ENCODE measurements around the gene KYNU.
"Not testable (repeated sequence)": the region's sequence is repeated elsewhere in the genome, so short reads cannot be mapped to it uniquely, and the experiment has no call there.

Gene KYNU

GRCh38 chr2:142897807-142898206, 20.3 kb downstream of the KYNU start:
- Histone ChIP-seq H3K27me3 (ENCODE audit: insufficient read depth, low read length, poor library complexity) (peaks cover 10% of the 10 kb centered on the region), H3K9me3 (ENCODE audit: insufficient read depth, low read length, severe bottlenecking) (no peaks in the 10 kb centered on the region), H3K36me3 (ENCODE audit: insufficient read depth, low read length) (no peaks in the 10 kb centered on the region), H2AFZ (ENCODE audit: low read depth, low read length) (no peak overlapping the region), H3K27ac (ENCODE audit: low read length) (no peak overlapping the region), H3K4me1 (ENCODE audit: insufficient read depth, low read length) (no peaks in the 10 kb centered on the region), H4K20me1 (ENCODE audit: insufficient read depth, low read length) (no peaks in the 10 kb centered on the region), H3K79me2 (ENCODE audit: insufficient read depth, low read length) (no peaks in the 10 kb centered on the region), H3K4me3 (ENCODE audit: low read depth in 1 of 2, low read length in 2 of 2) (no peak overlapping the region), H3K9ac (ENCODE audit: low read depth, low read length) (no peak overlapping the region), H3K4me2 (ENCODE audit: insufficient read depth, low read length) (no peak overlapping the region)
- ATAC-seq (ENCODE audit: insufficient read depth, low read depth) (no peak), DNase-seq (no peak)
- TF ChIP-seq CTCF (IDR thresholded peaks at IDR 0.05; ENCODE audit: borderline replicate concordance, extremely low read depth, low read length, poor library complexity, severe bottlenecking): no peak

GRCh38 chr2:142900327-142900726, 22.9 kb downstream of the KYNU start:
- not testable (repeated sequence) for ATAC-seq (ENCODE audit: insufficient read depth, low read depth); H3K79me2 ChIP-seq (ENCODE audit: insufficient read depth, low read length); H3K27me3 ChIP-seq (ENCODE audit: insufficient read depth, low read length, poor library complexity); DNase-seq; H3K4me1 ChIP-seq (ENCODE audit: insufficient read depth, low read length); H3K27ac ChIP-seq (ENCODE audit: low read length); H3K4me2 ChIP-seq (ENCODE audit: insufficient read depth, low read length); H3K9me3 ChIP-seq (ENCODE audit: insufficient read depth, low read length, severe bottlenecking); H2AFZ ChIP-seq (ENCODE audit: low read depth, low read length); H3K36me3 ChIP-seq (ENCODE audit: insufficient read depth, low read length); H3K9ac ChIP-seq (ENCODE audit: low read depth, low read length); H3K4me3 ChIP-seq (ENCODE audit: low read depth in 1 of 2, low read length in 2 of 2); H4K20me1 ChIP-seq (ENCODE audit: insufficient read depth, low read length)

GRCh38 chr2:142901780-142902179, 24.3 kb downstream of the KYNU start:
- no peaks in the 10 kb centered on the region for H3K4me1 ChIP-seq (ENCODE audit: insufficient read depth, low read length)
- ATAC-seq (ENCODE audit: insufficient read depth, low read depth) (no peak), DNase-seq (no peak)
- no peak overlapping the region for H3K4me3 ChIP-seq (ENCODE audit: low read depth in 1 of 2, low read length in 2 of 2)
- H3K9ac ChIP-seq (ENCODE audit: low read depth, low read length): no peak overlapping the region
- peaks cover 3% of the 10 kb centered on the region for H3K27me3 ChIP-seq (ENCODE audit: insufficient read depth, low read length, poor library complexity)
- H3K4me2 ChIP-seq (ENCODE audit: insufficient read depth, low read length): no peak overlapping the region
- H3K79me2 ChIP-seq (ENCODE audit: insufficient read depth, low read length): no peaks in the 10 kb centered on the region
- no peak overlapping the region for H2AFZ ChIP-seq (ENCODE audit: low read depth, low read length)
- H3K27ac ChIP-seq (ENCODE audit: low read length): no peak overlapping the region
- no peaks in the 10 kb centered on the region for H4K20me1 ChIP-seq (ENCODE audit: insufficient read depth, low read length)
- no peak for TF ChIP-seq EZH2 (IDR thresholded peaks at IDR 0.05; ENCODE audit: borderline replicate concordance, low read depth, low read length, severe bottlenecking)
- TF ChIP-seq CTCF (IDR thresholded peaks at IDR 0.05; ENCODE audit: borderline replicate concordance, extremely low read depth, low read length, poor library complexity, severe bottlenecking): no peak
- no peaks in the 10 kb centered on the region for H3K9me3 ChIP-seq (ENCODE audit: insufficient read depth, low read length, severe bottlenecking)
- H3K36me3 ChIP-seq (ENCODE audit: insufficient read depth, low read length): no peaks in the 10 kb centered on the region

- not testable (repeated sequence) for H3K4me3 ChIP-seq (ENCODE audit: low read depth in 1 of 2, low read length in 2 of 2); H4K20me1 ChIP-seq (ENCODE audit: insufficient read depth, low read length); H3K4me1 ChIP-seq (ENCODE audit: insufficient read depth, low read length); H3K9ac ChIP-seq (ENCODE audit: low read depth, low read length); DNase-seq; H3K27ac ChIP-seq (ENCODE audit: low read length); ATAC-seq (ENCODE audit: insufficient read depth, low read depth); H3K79me2 ChIP-seq (ENCODE audit: insufficient read depth, low read length); H3K36me3 ChIP-seq (ENCODE audit: insufficient read depth, low read length); H3K4me2 ChIP-seq (ENCODE audit: insufficient read depth, low read length); H3K9me3 ChIP-seq (ENCODE audit: insufficient read depth, low read length, severe bottlenecking); H3K27me3 ChIP-seq (ENCODE audit: insufficient read depth, low read length, poor library complexity); H2AFZ ChIP-seq (ENCODE audit: low read depth, low read length)
These were observed 26.3 kb downstream of the KYNU start for GRCh38 chr2:142903726-142904125.

- ATAC-seq (ENCODE audit: insufficient read depth, low read depth): no peak
- no peak overlapping the region for H2AFZ ChIP-seq (ENCODE audit: low read depth, low read length)
- H3K27me3 ChIP-seq (ENCODE audit: insufficient read depth, low read length, poor library complexity): peaks cover 2% of the 10 kb centered on the region
These were observed 30.2 kb downstream of the KYNU start for GRCh38 chr2:142907653-142908052.

More at GRCh38 chr2:142907653-142908052, 30.2 kb downstream of the KYNU start:
- H3K4me3 ChIP-seq (ENCODE audit: low read depth in 1 of 2, low read length in 2 of 2): no peak overlapping the region
- H4K20me1 ChIP-seq (ENCODE audit: insufficient read depth, low read length): no peaks in the 10 kb centered on the region
- H3K4me2 ChIP-seq (ENCODE audit: insufficient read depth, low read length): no peak overlapping the region
- H3K27ac ChIP-seq (ENCODE audit: low read length): no peak overlapping the region
- no peak for TF ChIP-seq CTCF (IDR thresholded peaks at IDR 0.05; ENCODE audit: borderline replicate concordance, extremely low read depth, low read length, poor library complexity, severe bottlenecking)
- TF ChIP-seq EZH2 (IDR thresholded peaks at IDR 0.05; ENCODE audit: borderline replicate concordance, low read depth, low read length, severe bottlenecking): no peak
- no peaks in the 10 kb centered on the region for H3K79me2 ChIP-seq (ENCODE audit: insufficient read depth, low read length)
- H3K9ac ChIP-seq (ENCODE audit: low read depth, low read length): no peak overlapping the region
- H3K9me3 ChIP-seq (ENCODE audit: insufficient read depth, low read length, severe bottlenecking): no peaks in the 10 kb centered on the region
- H3K4me1 ChIP-seq (ENCODE audit: insufficient read depth, low read length): no peaks in the 10 kb centered on the region
- DNase-seq: no peak
- no peaks in the 10 kb centered on the region for H3K36me3 ChIP-seq (ENCODE audit: insufficient read depth, low read length)

All from DND-41 (cell line).